ENCODE measurements around the gene CCDC88C.

- TF ChIP-seq CTCF (IDR thresholded peaks at IDR 0.05; ENCODE audit: insufficient read depth, low read depth, low read length) (no peak), EZH2 (IDR thresholded peaks at IDR 0.05; ENCODE audit: insufficient read depth, low read length) (no peak)
These were observed 149.6 kb downstream of the CCDC88C start for GRCh38 chr14:91267965-91268437.
